ENCODE results near the gene OR6S1.
"Not testable (repeated sequence)": the region's sequence is repeated elsewhere in the genome, so short reads cannot be mapped to it uniquely, and the experiment has no call there.

OR6S1 gene

DNA sequence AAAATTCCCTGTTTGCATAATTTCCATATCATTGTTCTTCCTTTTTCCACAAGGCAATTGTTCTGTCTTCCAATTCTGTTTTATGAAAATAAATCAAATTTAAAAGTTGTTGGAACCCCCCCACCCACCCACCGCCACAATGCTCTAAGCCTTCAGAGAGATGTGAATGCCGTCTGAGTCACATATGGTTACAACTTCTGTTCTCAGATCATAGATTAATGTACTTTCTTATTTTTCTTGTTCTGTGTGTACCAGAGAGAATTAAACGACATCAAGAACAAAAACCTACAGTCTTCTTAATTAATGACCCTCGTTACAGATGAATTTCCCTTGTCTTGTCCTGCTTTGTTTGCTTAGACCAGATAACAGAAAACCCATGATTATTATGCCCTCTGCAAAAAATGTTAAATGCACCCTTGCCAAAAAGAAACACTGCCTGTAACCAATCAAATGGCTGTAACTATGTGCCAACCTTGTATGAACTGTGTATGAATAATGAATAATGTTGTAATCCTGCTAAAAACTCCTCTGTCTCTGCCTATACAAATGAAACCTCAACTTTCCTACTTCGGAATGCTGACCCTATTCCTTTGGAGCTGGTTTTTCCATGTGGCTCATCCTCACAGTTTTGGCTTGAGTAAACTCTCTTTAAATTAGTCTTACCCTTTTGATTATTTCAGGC lies 14.0 kb downstream of the OR6S1 start:
- TF ChIP-seq ZFX (IDR thresholded peaks at IDR 0.05; ENCODE audit: borderline replicate concordance): no peak
- TF ChIP-seq, protein P1, sequence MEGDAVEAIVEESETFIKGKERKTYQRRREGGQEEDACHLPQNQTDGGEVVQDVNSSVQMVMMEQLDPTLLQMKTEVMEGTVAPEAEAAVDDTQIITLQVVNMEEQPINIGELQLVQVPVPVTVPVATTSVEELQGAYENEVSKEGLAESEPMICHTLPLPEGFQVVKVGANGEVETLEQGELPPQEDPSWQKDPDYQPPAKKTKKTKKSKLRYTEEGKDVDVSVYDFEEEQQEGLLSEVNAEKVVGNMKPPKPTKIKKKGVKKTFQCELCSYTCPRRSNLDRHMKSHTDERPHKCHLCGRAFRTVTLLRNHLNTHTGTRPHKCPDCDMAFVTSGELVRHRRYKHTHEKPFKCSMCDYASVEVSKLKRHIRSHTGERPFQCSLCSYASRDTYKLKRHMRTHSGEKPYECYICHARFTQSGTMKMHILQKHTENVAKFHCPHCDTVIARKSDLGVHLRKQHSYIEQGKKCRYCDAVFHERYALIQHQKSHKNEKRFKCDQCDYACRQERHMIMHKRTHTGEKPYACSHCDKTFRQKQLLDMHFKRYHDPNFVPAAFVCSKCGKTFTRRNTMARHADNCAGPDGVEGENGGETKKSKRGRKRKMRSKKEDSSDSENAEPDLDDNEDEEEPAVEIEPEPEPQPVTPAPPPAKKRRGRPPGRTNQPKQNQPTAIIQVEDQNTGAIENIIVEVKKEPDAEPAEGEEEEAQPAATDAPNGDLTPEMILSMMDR (IDR thresholded peaks at IDR 0.05): no peak
- no peak overlapping the region for H3K27ac ChIP-seq

DNA sequence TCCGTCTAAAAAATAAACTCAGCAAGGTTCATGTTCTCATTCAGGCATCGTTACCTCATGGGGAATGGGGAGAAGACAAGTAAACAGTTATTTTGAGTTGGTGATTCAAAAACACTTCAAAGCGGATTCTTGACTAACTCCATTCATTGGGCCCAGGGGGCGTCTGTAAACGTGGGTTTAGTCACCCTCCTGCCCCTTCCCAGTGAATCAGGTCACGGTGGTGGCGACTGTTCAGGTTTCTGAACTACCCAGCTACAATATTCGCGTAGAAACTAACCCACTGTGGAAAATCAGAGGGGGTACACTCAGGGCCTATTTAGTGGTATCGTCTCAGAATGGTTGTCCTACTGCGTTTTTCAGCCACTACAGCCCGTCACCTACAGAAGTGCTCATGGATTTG lies 15.2 kb downstream of the OR6S1 start:
- TF ChIP-seq, protein P1 (IDR thresholded peaks at IDR 0.05): no peak
- TF ChIP-seq ZFX (IDR thresholded peaks at IDR 0.05; ENCODE audit: borderline replicate concordance): no peak
- H3K27ac ChIP-seq: no peak overlapping the region

DNA sequence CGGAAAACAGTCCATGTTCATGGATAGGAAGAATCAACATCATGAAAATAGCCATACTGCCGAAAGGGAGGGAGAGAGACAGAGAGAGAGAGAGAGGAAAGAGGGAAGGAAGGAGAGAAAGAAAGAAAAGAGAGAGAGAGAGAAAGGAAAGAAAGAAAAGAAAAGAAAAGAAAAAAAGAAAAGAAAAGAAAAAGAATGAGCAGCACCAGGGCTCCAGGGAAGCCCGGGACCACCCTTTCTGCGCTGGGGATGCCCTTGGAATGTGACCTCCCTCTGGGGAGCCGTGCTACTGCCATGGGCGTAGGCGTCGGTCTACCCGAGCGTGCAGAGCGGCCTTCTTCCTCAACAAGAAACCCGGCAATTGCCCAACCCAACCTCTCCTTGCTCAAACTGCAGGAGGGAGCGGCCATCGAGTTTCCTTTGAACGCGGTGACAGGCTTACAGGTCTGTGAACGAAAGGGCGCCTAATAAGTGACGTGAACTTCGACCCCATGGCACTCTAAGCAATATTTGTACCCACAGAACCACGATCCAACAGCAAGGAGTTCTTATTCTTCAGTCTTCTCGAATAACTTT lies 16.9 kb downstream of the OR6S1 start:
- TF ChIP-seq ZFX (IDR thresholded peaks at IDR 0.05; ENCODE audit: borderline replicate concordance): no peak
- TF ChIP-seq, protein P1 (IDR thresholded peaks at IDR 0.05): no peak
- peak overlapping the region; percentile 60 for H3K27ac ChIP-seq

DNA sequence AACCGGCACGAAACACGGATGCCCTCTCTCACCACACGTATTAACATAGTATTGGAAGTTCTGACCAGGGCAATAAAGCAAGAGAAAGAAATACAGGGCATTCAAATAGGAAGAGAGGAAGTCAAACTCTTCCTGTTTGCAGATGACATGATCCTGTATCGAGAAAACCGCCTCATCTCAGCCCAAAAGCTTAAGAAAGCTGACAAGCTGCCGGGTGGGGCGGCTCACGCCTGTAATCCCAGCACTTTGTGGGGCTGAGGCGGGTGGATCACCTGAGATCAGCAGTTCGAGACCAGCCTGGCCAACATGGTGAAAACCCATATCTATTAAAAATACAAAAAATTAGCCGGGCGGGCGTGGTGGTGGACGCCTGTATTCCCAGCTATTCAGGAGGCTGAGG lies 17.7 kb downstream of the OR6S1 start:
- no peak overlapping the region for H3K27ac ChIP-seq
- no peak for TF ChIP-seq ZFX (IDR thresholded peaks at IDR 0.05; ENCODE audit: borderline replicate concordance)
- TF ChIP-seq, protein P1 (IDR thresholded peaks at IDR 0.05): no peak

DNA sequence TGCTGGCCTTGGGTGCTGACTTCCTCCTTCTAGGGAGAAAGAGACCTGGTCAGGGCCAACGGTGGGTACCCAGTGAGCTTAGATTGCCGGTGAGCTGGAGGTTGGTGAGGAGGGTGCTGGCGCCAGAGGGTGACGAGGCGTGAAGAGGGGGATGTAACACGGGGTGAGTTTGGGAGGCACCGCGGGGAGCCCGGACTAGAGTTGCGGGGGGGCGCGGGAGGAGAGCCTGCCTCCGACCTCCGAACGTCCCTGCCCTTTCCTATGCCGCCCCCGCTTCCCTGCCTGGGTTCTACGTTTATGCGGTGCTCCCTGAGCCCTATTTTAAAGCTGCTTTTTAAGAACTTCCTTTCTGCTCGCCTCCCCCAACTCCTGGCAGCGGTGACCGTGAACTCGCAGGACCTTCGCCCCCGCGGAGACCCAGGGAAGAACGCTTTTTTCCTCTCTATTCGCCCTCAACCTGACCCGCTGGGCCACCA lies 18.6 kb downstream of the OR6S1 start:
- TF ChIP-seq ZFX (IDR thresholded peaks at IDR 0.05; ENCODE audit: borderline replicate concordance): no peak
- TF ChIP-seq, protein P1 (IDR thresholded peaks at IDR 0.05): no peak
- no peak overlapping the region for H3K27ac ChIP-seq

DNA sequence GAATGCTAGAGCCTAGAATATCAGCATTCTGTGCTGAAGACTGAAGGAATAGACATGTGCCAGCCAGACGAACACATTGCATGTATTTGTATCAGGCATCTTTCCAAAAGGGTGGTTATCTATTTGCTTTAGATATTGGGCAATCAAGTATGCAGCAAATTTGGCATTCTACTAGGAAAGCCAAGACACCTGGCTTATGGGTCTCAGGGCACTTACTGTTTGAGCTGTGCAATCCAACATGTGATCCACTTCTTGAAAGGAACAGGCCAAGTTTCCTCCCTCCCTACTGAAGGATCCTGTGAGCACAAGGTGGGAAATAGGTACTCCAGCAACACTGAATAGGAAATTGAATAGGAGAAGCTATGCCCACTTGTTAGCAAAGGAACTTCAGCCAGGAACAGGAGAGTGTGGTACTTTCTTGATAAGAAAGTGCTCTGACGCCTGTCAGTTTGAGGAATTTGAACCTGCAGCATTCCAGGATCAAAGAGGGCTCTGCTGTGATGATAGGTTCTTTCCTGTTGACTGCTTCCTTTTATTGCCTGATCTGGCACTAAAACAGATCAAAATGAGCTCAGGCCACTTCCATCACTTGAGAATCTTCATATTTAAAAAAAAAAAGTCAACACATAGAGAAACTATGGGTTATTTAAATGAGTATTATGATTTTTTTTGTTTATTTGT lies 20.6 kb downstream of the OR6S1 start:
- no peak overlapping the region for H3K27ac ChIP-seq
- TF ChIP-seq ZFX (IDR thresholded peaks at IDR 0.05; ENCODE audit: borderline replicate concordance): no peak

DNA sequence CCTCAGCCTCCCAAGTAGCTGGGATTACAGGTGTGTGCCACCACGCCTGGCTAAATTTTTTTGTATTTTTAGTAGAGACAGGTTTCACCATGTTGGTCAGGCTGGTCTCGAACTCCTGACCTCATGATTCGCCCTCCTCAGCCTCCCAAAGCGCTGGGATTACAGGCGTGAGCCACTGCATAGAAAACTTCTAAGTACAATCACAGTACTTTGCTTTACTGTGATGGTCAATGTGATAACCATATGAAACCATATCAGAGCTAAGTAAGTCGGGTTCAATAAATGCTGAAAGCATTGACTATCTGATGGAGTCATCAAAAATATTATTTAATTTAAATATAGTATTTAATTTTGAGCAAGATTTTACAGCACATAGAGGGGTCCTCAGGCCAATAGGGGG lies 21.8 kb downstream of the OR6S1 start:
- not testable (repeated sequence) for H3K27ac ChIP-seq

DNA sequence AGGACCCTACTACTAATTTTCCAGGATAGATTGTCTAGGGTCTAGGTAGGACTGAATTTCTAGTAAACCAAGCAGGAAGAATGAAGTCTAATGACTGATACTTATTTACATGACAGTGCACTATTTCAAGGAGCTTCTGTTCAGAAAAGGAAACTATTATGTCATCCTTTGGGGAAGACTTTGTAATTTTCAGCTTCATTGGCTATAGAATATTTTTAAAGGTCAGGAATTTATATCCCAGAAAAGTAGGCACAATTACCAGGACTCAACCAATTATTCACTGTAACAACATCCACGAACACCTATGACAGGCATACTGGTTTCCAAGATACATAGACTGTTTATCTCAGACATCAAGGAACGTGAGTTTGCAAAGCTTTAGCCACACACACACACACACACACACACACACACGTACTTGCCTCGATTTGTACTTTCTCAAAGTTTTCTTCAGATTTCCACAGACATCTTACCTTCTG lies 23.2 kb downstream of the OR6S1 start:
- no peak overlapping the region for H3K27ac ChIP-seq
- TF ChIP-seq ZFX (IDR thresholded peaks at IDR 0.05; ENCODE audit: borderline replicate concordance): no peak
- TF ChIP-seq, protein P1 (IDR thresholded peaks at IDR 0.05): no peak

All from 22Rv1 (cell line).